GM23338 (cell line): ENCODE measurements around the gene SLC6A12.

Experiments used
- EZH2 ChIP-seq: fragments of 200-600 bp; sonication (generic); IDR thresholded peaks from one replicate; pipeline ENCODE4 v1.8.0; 2017; ENCODE audit warnings: antibody characterized with exemption, mild to moderate bottlenecking, low read depth; ENCODE audit not compliant: unreplicated experiment
- POLR2AphosphoS5 ChIP-seq: IDR thresholded peaks from 2 replicates; pipeline ENCODE4 v1.6.1; 2016; ENCODE audit warnings: antibody characterized with exemption, low read depth
- STAT1 ChIP-seq: IDR thresholded peaks from one replicate; pipeline ENCODE4 v1.6.1; 2016; ENCODE audit warnings: antibody characterized with exemption; ENCODE audit not compliant: unreplicated experiment
- TF ChIP-seq, protein P1 (sequence below), 2 experiments: fragments of 200-600 bp in 1 of 2; sonication (generic) in 1 of 2; conservative IDR thresholded peaks; 2 replicates each; pipeline versions ENCODE4 v1.5.1 to v1.6.1; 2016 to 2017; ENCODE audit warnings: antibody characterized with exemption in 2 of 2, low read depth in 2 of 2, mild to moderate bottlenecking in 2 of 2, moderate library complexity in 1 of 2

DNA sequence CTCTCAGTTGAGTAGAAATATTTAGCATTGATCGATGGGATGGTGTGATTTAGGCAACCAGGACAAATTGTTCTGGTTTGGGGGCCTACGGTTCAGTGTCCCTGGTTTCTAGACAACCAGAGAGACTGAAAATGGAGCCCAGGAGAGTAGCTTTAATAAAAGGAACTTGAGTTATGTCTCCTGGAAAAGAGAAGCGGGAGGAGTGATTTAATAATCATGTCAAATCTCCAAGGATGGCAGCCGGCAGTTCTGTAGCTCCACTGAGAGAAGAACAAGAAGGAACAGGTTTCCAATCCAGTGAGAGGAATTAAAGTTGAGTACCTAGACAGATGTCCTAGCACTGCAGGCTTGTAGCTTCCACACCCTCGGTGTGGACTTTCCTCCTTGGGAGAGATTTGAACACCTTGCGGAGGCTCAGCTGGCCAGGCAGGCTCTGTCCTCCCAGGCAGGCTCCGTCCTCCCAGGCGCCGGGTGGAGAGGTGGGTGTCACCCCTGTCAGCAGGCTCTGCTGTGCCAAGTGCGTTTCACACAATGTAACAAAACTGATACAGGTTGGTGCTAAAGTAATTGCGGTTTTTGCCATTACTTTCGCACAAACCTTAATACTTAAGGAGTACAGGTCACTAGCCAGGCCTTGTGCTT lies 45.9 kb downstream of the SLC6A12 start:
- TF ChIP-seq, protein P1, sequence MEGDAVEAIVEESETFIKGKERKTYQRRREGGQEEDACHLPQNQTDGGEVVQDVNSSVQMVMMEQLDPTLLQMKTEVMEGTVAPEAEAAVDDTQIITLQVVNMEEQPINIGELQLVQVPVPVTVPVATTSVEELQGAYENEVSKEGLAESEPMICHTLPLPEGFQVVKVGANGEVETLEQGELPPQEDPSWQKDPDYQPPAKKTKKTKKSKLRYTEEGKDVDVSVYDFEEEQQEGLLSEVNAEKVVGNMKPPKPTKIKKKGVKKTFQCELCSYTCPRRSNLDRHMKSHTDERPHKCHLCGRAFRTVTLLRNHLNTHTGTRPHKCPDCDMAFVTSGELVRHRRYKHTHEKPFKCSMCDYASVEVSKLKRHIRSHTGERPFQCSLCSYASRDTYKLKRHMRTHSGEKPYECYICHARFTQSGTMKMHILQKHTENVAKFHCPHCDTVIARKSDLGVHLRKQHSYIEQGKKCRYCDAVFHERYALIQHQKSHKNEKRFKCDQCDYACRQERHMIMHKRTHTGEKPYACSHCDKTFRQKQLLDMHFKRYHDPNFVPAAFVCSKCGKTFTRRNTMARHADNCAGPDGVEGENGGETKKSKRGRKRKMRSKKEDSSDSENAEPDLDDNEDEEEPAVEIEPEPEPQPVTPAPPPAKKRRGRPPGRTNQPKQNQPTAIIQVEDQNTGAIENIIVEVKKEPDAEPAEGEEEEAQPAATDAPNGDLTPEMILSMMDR (conservative IDR thresholded peaks at IDR 0.05; ENCODE audit: low read depth in 2 of 2): no peak
- TF ChIP-seq POLR2AphosphoS5 (no peak), EZH2 (no peak), STAT1 (no peak)
